HG03342 (cell line): Measurements from ENCODE around the gene NGFR.

Source experiments
- ATAC-seq: cut with Tn5 transposase; IDR thresholded peaks from one replicate; pipeline ENCODE4 v1.9.1; 2021; ENCODE audit warnings: mild to moderate bottlenecking, moderate library complexity; ENCODE audit not compliant: unreplicated experiment

Gene NGFR, protein sequence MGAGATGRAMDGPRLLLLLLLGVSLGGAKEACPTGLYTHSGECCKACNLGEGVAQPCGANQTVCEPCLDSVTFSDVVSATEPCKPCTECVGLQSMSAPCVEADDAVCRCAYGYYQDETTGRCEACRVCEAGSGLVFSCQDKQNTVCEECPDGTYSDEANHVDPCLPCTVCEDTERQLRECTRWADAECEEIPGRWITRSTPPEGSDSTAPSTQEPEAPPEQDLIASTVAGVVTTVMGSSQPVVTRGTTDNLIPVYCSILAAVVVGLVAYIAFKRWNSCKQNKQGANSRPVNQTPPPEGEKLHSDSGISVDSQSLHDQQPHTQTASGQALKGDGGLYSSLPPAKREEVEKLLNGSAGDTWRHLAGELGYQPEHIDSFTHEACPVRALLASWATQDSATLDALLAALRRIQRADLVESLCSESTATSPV

DNA sequence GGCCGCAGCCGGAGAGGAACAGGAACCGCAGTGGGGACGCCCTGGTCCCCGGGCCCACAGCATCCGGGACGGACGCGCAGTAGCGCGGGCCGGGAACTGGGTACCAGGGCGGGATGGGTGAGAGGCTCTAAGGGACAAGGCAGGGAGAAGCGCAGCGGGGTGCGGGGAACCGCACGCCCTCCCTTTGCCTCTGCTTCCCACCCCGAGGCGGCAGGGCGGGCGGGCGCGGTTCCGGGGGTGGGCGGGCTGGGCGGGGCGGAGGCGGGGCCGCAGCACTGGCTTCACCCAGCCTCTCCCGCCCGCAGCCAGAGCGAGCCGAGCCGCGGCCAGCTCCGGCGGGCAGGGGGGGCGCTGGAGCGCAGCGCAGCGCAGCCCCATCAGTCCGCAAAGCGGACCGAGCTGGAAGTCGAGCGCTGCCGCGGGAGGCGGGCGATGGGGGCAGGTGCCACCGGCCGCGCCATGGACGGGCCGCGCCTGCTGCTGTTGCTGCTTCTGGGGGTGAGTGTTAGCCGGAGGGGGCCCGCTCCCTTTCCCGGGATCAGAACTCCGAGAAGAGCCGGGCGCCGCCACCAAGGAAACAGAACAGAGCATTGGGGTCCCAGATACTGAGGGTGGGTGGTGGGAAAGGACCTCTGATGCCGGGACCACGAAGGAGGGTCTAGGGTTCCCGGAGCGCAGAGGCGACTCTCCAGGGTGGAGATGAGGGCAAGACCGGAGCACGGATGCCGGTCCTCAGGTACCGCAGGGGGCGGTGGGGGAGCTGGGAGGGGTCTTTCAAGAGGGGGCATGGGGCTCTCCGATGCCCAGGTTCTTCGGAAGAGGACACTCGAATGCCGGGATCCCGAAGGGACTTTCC is at the start of gene NGFR:
TSS of gene NGFR (plus strand) at position 308 of the 856 bp plus-strand sequence. CDS start at position 433, 125 bp downstream.
- ATAC-seq = no peak

DNA sequence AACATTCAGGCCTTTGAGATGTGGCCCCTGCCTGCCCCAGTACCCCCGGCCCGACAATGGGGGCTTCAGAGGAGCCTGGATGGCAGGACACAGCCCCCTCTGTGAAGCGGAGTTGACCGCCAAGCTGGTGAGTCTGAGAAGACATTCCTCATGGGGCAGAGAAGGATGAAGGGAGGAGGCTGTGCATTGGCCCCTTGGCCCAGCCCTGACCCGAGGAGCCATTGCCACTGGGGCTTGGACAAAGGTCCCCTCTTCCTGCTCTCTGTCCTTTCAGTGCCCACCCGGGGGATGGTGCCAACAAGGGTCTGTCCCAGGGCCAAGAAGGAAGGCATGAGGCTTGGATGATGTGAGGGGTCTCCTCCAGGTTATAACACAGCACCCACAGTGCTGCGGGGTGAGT is 49.5 kb upstream of the NGFR start:
- no peak for ATAC-seq

GRCh38 chr17:49447628-49448302 is 47.3 kb upstream of the NGFR start:
- no peak for ATAC-seq

- ATAC-seq = no peak
Measured at GRCh38 chr17:49450181-49450580, 44.9 kb upstream of the NGFR start.

DNA sequence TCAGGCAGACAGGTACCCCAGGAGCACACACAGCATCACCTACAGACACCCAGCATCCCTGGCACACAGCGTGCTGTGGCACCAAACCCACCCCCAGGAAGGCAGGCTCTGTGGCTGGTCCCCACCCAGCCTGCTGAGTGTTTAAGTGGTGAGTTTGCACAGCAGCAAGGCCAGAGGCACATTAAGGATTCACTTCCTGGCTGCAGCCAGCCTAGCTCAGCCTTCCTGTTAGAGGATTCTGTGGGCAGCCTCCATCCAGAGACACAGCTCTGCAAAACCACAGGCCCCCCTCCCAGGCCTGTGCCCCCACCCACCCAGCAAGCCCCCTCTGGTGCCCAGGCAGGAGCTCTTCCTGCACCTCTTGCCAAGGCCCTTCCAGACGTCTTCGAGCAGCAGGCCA is 44.4 kb upstream of the NGFR start:
- no peak for ATAC-seq

DNA sequence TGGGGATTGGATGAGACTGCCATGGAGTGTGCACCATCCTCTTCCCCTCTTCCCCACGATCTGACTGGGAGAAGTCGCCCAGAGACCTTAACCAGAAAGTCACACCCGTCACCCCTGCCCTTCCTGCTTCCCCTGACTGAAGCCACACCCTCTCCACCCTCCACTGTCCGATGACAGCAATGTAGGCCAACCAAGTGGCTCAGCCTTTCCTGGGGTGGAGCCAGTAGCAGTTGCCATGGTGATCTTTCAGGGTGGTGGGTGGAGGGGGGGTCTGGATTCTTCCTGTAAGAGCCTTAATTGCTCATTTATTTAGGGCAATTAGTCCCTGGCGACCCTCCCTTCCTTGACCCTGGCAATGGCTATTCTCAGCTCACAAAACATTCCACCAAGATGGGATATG is 42.9 kb upstream of the NGFR start:
- ATAC-seq = no peak

DNA sequence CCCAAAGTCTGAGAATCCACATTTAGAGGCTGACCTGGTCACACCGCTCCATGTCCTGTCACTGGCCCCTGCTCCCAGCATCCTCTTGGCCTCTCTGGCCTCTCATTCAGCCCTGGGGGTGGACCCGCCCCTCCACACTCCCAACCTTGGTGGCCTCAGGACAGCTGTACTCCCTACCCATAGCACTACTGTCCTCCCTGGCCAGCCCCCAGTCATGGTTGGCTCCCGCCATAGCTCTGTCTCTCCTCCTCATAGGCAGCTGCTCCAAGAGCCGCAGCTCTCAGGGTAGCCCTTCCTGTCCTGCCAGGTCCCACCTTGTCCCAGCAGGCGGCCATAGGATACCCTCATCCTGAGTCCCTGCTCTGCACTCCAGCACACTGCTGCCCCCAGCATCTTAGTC is 42.4 kb upstream of the NGFR start:
- ATAC-seq = no peak

- no peak for ATAC-seq
Measured at GRCh38 chr17:49454050-49454449, 41.0 kb upstream of the NGFR start.

DNA sequence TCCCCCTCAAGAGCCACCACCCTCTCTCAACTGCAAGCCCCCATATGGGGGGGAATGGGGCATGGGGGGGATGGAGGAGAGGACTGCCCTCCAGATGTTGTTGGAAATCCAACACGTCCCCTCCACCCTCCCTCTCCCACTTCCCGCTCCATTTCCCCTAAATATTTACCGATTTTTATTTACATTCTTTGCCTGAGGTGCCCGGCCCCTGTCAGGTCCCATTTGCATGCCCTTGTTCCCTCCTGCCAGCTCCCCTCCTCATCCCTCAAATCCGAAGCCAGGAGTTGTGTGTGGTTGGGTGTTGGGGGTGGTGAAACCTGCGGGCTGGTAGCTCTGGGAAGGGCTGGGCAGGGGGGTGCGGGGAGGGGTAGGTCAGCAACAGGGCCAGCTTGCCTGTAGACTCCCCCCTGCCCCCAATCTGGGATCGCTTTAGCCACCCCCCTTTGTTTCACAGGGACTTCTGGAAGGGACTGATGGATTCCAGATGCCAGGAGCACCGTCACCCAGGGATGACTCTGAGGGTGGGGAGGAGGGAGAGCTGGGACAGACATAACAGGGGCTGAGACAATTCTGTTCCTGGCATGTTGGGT is 39.7 kb upstream of the NGFR start:
- ATAC-seq = no peak

DNA sequence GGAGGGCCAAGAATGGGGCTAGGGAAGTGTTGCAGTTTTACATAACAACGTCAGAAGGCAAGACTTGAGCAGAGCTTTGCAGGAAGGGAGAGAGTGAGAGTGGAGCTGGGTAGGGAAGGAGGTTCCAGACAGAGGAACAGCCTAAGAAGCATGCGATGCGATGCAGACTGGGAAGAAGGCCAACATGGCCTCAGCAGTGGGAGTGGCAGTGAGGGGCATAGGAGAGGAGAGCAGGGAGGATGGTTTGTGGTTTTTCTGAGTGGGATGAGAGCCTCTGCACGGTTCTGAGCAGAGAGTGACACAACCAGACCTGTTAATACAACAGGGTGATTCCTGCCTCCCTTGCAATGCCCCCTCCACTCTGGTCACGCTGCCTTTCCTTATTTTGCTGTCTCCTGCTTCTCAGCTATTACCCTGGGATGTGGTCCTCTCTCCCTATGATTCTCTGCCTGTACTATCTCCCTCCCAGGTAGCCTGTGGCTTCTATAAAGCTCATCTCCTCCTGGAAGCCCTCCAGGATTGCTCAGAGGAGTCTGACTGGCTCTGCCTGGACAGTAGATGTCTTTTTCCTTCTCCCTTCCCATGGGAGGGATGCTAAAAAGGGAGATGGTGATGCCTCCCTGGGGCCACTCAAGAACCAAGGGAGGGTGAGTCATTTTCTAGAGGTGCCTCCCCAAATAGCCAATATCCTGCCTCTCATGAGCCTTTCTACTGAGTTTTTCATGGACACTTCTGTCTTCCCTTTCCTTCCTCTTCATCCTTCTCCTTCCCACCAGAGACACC is 38.7 kb upstream of the NGFR start:
- ATAC-seq = no peak

DNA sequence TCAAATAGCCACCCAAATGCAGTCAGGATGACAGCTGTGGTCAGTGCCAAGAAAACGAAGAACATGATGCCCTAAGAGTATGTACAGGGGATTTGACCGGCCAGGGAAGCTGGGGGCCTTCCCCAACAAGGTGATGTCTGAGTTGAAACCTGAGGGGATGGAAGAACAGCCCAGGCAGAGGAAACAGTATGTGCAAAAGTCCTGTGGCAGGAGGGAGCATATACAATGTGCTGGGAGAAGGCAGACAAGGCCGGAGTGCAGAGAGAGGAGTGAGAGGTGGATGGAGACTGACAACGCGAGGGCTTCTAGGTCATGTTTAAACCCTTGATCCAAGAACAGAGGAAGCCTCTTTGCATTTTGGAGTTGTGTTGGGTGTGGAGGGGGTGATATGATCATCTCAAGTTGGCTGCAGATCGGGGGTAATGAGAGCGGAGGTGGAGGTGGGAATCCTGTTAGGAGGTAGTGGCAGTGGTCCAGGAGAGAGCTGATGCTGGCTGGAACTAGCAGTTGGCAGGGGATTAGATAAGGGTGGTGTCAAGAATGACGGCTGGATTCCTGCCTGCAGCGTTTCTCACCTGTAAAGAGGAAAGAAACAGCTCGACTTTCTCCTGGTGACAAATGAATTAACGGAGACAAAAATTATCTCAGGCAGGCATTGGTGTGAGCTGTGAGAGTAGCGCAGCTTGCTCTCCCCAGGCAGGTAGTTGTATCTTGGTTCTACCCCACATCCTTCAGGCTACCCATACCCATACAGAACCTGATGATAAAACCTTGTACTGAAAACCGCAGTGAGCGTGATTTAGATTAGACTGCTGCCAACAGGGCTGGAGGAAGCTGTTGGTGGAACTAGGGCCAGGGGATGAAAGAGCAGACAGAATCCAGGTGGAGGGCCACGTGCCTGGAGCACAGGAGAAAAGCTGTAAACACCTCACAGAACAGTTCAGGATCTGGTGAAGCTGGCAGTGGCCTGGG is 37.2 kb upstream of the NGFR start:
- no peak for ATAC-seq

- ATAC-seq = no peak
Measured at GRCh38 chr17:49459401-49459984, 35.6 kb upstream of the NGFR start.

DNA sequence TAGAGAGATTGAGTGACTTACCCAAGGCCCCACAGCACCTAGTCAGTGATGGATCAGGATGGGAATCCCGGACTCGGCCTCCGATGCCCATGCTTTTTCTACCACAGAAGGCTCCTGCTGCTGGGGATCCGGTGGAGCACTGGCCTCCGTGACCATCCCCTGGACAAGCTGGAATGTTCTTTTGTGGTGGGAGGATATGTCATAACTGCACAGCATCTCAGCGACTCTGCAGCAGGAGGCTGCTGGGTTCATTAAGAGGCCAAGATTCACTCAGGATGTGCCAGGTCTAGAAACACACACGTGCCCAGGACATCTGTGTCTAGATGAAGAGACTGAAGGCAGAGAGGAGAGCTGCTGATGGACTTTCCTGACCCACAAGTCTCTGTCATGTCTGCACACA is 34.7 kb upstream of the NGFR start:
- ATAC-seq = no peak

DNA sequence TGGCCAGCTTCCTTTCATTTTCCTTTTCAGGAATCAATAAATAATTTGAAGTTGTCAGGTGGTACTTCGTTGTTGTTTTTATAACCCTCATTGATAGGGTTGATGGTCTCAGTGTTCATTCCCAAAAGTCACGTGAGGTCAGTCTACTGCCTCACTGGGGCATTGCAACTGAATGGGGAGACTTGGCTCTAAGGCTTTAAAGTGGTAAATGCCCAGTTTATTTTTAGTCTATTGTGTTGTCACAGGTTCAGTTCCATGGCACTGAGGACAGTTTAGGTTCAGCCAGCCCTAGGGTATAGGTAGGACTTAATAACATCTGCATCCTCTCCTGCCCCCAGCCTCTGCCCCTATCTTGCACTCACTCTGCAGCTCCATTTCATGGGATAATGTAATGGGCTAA is 33.5 kb upstream of the NGFR start:
- ATAC-seq = no peak

DNA sequence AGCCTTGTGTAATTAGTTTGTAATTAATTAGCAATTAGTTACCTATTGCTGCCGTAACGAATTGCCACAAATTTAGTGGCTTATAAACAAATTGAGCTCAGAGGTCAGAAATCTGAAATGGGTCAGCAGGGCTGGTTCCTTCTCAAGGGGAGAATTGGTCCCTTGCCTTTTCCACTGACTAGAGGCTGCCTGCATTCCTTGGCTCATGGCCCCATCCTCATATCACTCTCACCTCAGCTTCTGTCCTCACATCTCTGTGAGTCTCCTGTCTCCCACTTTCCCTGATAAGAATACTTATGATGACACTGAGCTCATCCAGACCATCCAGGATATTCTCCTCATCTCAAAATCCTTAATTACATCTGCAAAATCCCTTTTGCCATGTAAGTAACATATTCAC is 31.0 kb upstream of the NGFR start:
- ATAC-seq = no peak

DNA sequence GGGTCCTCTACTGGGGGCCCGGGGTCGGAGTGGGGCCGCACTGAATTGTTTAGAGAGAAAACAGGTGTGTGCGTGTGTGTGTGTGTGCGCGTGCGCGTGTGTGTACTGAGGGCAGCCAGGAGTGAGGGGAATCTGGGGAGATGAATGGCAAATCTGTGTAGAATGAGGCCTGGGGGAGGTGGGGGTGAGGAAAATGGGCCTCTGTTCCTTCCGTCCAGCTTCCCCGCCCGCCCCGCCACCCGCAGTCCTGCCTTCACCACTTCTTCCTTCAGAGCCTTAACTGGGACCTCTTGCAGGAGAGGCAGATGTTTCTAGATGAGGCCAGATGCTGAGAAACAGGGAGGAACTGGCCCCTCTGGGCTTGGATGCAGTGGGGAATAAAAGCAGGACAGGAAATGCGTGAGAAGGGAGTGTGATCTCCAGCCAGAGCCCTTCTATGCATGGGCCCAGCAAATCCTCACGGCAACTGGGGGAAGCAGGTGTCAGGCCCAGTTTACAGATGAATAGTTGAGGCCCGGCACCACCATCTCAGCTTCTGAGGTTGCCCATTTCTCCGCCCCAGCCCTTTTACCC is 29.7 kb upstream of the NGFR start:
- no peak for ATAC-seq

DNA sequence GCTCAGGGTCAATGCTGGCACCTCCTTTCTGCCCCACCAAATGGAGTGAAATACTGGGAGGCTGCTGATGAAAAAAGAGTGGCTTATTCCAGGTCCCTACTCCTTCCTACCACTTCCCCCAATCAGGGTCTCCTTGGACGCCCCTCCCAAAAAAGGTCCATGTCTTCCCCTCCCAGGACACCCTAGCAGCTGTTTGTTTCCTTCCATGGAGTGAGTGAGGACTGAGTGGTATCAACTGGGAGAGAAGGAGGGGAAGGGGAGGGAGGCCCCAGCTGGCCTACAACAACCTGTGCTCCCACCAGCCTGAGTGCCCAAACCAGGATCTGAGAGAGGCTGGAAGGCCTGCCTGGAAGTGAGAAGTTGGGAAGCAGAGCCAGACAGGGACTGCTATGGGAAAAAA is 28.7 kb upstream of the NGFR start:
- ATAC-seq = no peak

- ATAC-seq = no peak
Measured at GRCh38 chr17:49467175-49467574, 27.9 kb upstream of the NGFR start.
